ENCODE data around the gene MAP1LC3B. TPM values are rescaled to one million over a fixed set of nuclear protein-coding genes. Genes with fewer than 3 reads are reported as not detected.

The MAP1LC3B gene
- total RNA-seq, 1 experiment from 2014 or later, result 11.6 TPM

- in situ Hi-C loops (cut with HindIII; ENCODE audit: low pct_unique_long_range_greater_than_20kb, low sequenced_read_pairs), result no loop called here
- DNase-seq (ENCODE audit: low read depth), result no peak
Measured at GRCh38 chr16:87417528-87417910, 25.4 kb downstream of the MAP1LC3B start.

GRCh38 chr16:87418216-87418615 is 26.1 kb downstream of the MAP1LC3B start:
- no peak for DNase-seq (ENCODE audit: low read depth)
- in situ Hi-C loops (cut with HindIII; ENCODE audit: low pct_unique_long_range_greater_than_20kb, low sequenced_read_pairs), result no loop called here

- no peak for DNase-seq (ENCODE audit: low read depth)
- in situ Hi-C loops (cut with HindIII; ENCODE audit: low pct_unique_long_range_greater_than_20kb, low sequenced_read_pairs), result no loop called here
Measured at GRCh38 chr16:87418644-87419043, 26.5 kb downstream of the MAP1LC3B start.

GRCh38 chr16:87420026-87421002 is 28.2 kb downstream of the MAP1LC3B start:
- in situ Hi-C loops (cut with HindIII; ENCODE audit: low pct_unique_long_range_greater_than_20kb, low sequenced_read_pairs), result no loop called here
- no peak for DNase-seq (ENCODE audit: low read depth)

- in situ Hi-C loops (cut with HindIII; ENCODE audit: low pct_unique_long_range_greater_than_20kb, low sequenced_read_pairs), result no loop called here
- no peak for DNase-seq (ENCODE audit: low read depth)
Measured at GRCh38 chr16:87421003-87421912, 29.1 kb downstream of the MAP1LC3B start.

GRCh38 chr16:87422106-87422505 is 30.0 kb downstream of the MAP1LC3B start:
- in situ Hi-C loops (cut with HindIII; ENCODE audit: low pct_unique_long_range_greater_than_20kb, low sequenced_read_pairs), result no loop called here
- DNase-seq (ENCODE audit: low read depth), result no peak

- in situ Hi-C loops (cut with HindIII; ENCODE audit: low pct_unique_long_range_greater_than_20kb, low sequenced_read_pairs), result no loop called here
- no peak for DNase-seq (ENCODE audit: low read depth)
Measured at GRCh38 chr16:87423429-87423828, 31.3 kb downstream of the MAP1LC3B start.

GRCh38 chr16:87424266-87424665 is 32.1 kb downstream of the MAP1LC3B start:
- no peak for DNase-seq (ENCODE audit: low read depth)
- in situ Hi-C loops (cut with HindIII; ENCODE audit: low pct_unique_long_range_greater_than_20kb, low sequenced_read_pairs), result no loop called here

GRCh38 chr16:87425941-87426340 is 33.8 kb downstream of the MAP1LC3B start:
- in situ Hi-C loops (cut with HindIII; ENCODE audit: low pct_unique_long_range_greater_than_20kb, low sequenced_read_pairs), result no loop called here
- DNase-seq (ENCODE audit: low read depth), result no peak

GRCh38 chr16:87426423-87427215 is 34.5 kb downstream of the MAP1LC3B start:
- in situ Hi-C loops (cut with HindIII; ENCODE audit: low pct_unique_long_range_greater_than_20kb, low sequenced_read_pairs), result no loop called here
- DNase-seq (ENCODE audit: low read depth), result no peak

GRCh38 chr16:87431926-87432325 is 39.8 kb downstream of the MAP1LC3B start:
- no peak for DNase-seq (ENCODE audit: low read depth)
- in situ Hi-C loops (cut with HindIII; ENCODE audit: low pct_unique_long_range_greater_than_20kb, low sequenced_read_pairs), result no loop called here

GRCh38 chr16:87432330-87432915 is 40.3 kb downstream of the MAP1LC3B start:
- in situ Hi-C loops (cut with HindIII; ENCODE audit: low pct_unique_long_range_greater_than_20kb, low sequenced_read_pairs), result no loop called here
- DNase-seq (ENCODE audit: low read depth), result no peak

- DNase-seq (ENCODE audit: low read depth), result no peak
Measured at GRCh38 chr16:87434146-87434667, 42.1 kb downstream of the MAP1LC3B start.

GRCh38 chr16:87435372-87436224 is 43.5 kb downstream of the MAP1LC3B start:
- no peak for DNase-seq (ENCODE audit: low read depth)

More at GRCh38 chr16:87434146-87434667, 42.1 kb downstream of the MAP1LC3B start:
- in situ Hi-C loops (cut with HindIII; ENCODE audit: low pct_unique_long_range_greater_than_20kb, low sequenced_read_pairs), result no loop called here

GRCh38 chr16:87436225-87437172 is 44.4 kb downstream of the MAP1LC3B start:
- DNase-seq (ENCODE audit: low read depth), result no peak
- in situ Hi-C loops (cut with HindIII; ENCODE audit: low pct_unique_long_range_greater_than_20kb, low sequenced_read_pairs), result no loop called here

More at GRCh38 chr16:87435372-87436224, 43.5 kb downstream of the MAP1LC3B start:
- in situ Hi-C loops (cut with HindIII; ENCODE audit: low pct_unique_long_range_greater_than_20kb, low sequenced_read_pairs), result no loop called here

GRCh38 chr16:87437327-87437726 is 45.2 kb downstream of the MAP1LC3B start:
- DNase-seq (ENCODE audit: low read depth), result no peak
- in situ Hi-C loops (cut with HindIII; ENCODE audit: low pct_unique_long_range_greater_than_20kb, low sequenced_read_pairs), result no loop called here
